ENCODE data around the gene MYCBP. TPM values are rescaled to one million over a fixed set of nuclear protein-coding genes. Genes with fewer than 3 reads are reported as not detected.

The MYCBP gene
- total RNA-seq, 1 donor from 2014 or later: 11.4 TPM

DNA sequence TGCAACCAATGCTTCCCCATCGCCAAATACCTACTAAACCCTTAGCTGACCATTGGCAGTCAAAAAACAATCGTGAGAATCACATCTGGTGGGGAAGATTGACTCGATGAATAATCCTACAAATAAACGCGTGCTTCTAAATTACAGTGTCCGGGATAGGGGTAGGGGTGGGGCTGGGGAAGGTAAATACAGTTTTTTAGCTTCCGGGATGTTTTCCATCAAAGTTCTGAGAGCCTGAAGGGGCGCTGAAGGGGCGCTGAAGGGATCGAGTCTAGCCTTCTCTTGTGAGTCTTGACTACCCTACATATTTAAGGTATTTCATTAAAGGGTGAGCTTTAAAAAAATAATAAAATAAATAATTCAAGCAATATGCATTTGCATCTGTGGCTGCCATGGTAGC is 54.1 kb downstream of the MYCBP start:
- no peak for DNase-seq

DNA sequence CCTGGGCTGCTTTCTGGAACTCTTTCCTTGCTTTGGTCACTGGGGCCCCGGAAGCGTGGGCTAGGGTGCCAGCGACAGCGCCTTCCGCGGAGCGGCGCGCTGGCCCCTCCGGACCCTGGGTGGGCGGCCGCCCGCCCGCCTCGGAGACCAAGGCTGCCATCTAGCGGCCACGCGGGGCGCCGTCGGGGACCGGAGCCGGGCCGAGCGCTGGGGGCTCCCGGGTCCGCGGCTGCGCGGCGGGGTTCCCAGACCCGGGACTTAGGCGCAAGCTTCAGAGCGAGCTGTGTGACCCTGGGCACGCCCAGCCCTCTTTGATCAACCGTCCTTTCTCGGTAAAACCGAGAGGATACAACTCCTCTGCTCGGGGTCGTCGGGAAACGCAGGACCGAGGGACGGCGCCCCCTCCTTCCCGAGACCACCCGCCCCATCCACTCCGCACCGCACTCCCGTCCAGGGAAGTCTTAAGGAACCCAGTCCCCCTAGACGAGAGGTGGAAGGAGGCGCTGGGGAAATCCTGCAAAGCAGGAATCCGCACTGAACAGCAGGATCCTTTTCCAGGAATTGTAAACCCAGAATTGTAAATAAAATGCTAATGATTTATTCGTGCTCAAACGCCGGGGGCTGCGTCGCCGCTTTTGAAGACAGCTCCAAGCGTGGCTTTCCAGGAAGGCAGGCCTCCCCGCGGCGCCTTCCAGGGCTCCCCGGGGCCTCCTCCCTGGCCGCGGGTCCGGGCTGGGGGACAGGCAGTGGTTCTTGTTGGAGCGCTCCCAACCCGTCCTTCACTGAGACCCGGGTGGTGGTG is 54.8 kb downstream of the MYCBP start:
- DNase-seq: peak; percentile 38

DNA sequence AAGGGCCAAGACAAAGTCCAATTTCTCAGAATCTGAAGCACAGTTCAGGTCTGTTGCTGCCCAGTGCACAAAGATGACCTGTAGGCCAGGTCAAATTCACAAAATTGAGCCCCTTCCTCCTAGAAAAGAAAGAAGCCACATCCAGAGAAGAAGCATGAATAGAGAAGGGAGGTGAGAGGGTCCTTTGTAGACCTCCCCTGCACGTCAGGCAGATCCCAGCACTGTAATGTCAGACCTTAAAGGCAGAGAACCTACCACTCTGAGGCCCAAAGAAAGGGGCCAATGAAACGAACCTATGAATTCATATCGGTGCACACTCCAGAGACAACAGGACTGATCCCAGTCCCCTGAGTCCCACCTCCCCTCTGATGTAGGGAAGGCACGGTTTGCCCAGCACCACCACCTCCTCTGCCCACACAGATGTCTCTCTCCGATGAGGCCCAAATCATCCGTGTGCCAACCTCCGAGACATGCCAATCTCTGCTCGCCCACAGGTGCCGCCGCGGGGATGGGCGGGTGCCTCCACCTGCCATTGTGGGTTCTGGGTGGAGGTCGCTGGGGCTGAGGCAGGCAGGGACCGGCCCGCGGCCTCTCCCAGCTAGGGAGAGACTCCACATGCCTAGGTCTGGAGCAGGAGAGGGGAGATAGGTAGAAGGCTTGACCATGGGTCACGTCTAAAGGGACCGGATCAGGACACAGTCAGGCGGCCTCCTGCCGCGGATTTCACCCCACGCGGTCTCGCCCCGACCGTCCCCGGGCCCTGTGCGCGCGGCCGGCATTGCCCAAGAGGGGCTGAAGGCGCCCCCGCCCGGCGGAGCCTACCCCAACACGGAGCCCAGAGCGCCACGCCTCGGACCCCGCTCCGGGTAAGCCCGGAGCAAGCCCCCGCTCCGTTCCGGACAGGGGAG is 55.6 kb downstream of the MYCBP start:
- no peak for DNase-seq

DNA sequence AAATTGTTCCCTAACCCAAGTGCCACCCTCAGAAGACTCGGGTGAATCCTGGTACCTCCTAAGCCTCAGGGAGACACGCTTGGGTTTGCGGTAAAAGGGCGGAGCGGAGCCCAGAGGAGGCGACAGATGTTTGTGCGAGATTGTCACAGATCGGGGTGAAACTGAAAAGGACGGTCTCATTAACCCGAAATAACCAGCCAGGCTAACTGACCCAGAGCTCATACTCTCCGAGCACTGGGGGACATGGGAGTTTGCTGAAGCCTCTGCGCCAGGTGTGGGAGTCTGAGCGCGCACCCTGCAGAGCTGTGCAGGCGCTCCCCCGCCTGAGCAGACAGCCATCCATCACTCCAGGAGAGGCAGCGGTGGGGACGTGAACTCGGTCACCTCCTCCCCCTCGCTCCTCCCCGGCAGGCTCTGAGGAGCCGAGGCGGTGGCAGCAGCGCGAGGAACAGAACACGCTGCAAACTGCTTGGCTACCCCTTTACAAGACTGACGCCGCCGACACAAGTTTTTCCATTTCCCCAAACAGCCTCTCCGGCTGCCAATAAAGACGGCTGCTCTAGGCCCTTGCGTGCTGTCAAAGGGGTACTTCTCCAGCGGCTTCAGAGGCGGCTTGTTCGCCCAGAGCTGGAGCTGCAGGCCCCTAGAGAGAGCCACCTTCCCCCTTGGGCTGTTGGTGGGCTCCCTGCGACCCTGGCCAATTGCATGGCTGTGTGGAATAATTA is 57.1 kb downstream of the MYCBP start:
- DNase-seq: no peak

DNA sequence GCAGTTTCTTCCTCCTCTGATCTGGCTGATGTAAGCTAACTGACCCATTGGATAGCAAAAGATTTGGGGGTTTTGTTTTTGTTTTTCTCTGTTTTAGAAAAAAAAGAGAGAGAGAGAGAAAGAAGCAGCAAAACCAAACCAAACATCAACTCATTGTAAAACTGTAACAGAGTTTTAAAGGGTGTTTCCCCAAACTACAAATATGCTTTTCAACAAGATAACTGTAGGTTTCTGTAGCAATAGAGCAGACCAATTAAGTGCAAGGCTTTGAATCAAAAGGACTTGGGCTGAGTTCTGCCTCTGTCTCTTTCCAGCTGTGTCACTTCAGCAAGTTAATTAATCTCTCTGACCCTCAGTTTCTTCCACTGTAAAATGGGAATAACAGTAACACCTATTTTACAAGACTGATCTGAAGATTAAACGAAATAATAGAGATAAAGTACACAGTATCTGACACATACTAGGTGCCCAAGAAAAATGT is 58.1 kb downstream of the MYCBP start:
- DNase-seq: no peak

DNA sequence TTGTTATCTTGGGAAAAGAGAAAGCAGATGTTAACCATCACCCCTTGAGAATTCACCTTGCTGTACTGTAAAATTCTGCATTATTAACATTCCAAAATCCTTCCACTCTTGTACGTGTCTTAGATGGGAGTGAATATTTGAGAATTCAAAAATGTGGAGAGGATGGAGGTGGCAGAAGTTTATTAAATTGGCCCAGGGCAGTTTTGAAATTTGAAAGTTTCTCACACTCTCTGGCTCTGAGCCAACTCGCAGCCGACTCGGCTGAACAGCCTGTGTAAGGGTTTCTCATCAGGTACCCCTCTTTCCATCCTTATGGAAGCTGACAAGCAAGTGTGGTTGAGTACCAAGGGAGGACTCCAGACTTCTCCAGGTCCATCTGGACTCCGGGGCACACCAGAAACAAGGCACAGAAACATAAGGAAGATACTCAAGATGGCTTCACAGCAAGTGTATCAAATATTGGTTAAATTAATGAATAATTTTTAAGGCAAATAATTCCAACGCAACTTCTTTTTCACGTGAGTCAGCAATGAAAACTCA is 58.6 kb downstream of the MYCBP start:
- no peak for DNase-seq

DNA sequence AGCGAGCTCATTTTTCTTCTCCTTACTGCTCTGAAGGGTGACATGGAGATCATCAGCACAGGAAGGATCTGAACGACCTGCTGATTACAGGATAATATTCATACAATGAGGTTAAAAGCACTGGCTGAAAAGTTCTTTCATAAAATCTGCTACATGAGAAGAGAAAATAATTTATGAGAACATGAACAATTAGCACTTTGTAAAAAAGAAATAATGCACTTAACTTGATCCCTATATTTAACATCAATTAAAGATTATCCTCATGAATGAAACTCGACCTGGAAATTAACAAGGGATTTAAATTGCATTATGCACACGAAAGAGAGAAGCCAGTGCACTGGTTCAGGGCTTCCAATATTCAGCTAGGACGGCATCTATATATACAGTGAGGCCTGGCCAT is 60.2 kb downstream of the MYCBP start:
- DNase-seq: no peak

Other genes starting within 250 kb of the MYCBP start
- 19.7 and 32.7 TPM in 2 replicates for gene RRAGC, start 13.6 kb downstream of the MYCBP start, total RNA-seq
- not detected in 2 replicates for gene GJA9, start 8.2 kb upstream of the MYCBP start, total RNA-seq
- 0.28 and 0.51 TPM in 2 replicates for gene RHBDL2, start 68.5 kb upstream of the MYCBP start, total RNA-seq
- 40.3 and 52.0 TPM in 2 replicates for gene AKIRIN1, start 117.9 kb upstream of the MYCBP start, total RNA-seq
- 530 and 620 TPM in 2 replicates for gene NDUFS5, start 153.0 kb upstream of the MYCBP start, total RNA-seq